ENCODE data around the gene ACTN1.

The ACTN1 gene

DNA sequence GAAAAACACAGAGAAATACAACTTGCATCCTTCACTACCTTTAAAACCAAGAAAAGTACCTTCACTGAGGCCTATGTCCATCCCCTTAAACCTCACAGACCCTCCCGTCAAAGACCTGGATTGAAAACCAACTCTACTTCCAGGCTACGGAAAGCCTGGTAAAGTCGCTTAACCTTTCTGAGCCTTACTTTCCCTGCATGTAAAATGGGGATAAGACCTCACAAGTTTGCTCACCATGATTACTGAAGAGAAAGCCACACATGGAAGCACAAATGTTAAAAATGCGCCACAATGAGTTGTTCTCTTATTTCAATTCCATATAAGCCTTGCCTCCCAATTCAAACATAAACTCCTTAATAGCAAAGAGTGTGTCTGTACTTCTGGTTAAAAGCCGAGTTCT lies 8.4 kb downstream of the ACTN1 start:
- Histone ChIP-seq H3K79me2 (ENCODE audit: insufficient read depth, low read length) (no peaks in the 10 kb centered on the region), H3F3A (ENCODE audit: insufficient read depth, low read length) (no peaks in the 10 kb centered on the region), H2AFZ (ENCODE audit: low read length) (no peak overlapping the region), H3K4me1 (ENCODE audit: insufficient read depth, low read length, severe bottlenecking) (no peaks in the 10 kb centered on the region), H3K27me3 (ENCODE audit: insufficient read depth, low read length) (no peaks in the 10 kb centered on the region; the same call in 1 of the 2 replicates), H3K36me3 (ENCODE audit: insufficient read depth, low read length) (no peaks in the 10 kb centered on the region), H3K27ac (ENCODE audit: low read depth, low read length, poor library complexity, severe bottlenecking) (no peak overlapping the region), H4K20me1 (ENCODE audit: insufficient read depth, low read length) (no peaks in the 10 kb centered on the region), H3K4me2 (ENCODE audit: low read length) (no peak overlapping the region), H3K9me2 (ENCODE audit: low read depth, low read length) (no peaks in the 10 kb centered on the region), H3K9me3 (ENCODE audit: low read length) (no peaks in the 10 kb centered on the region), H3K4me3 (ENCODE audit: low read depth, low read length, poor library complexity, severe bottlenecking) (no peak overlapping the region), H3K9ac (ENCODE audit: low read length) (no peak overlapping the region)
- no peak for TF ChIP-seq EZH2 (IDR thresholded peaks at IDR 0.05; ENCODE audit: borderline replicate concordance, low read length)
- TF ChIP-seq, protein P1, sequence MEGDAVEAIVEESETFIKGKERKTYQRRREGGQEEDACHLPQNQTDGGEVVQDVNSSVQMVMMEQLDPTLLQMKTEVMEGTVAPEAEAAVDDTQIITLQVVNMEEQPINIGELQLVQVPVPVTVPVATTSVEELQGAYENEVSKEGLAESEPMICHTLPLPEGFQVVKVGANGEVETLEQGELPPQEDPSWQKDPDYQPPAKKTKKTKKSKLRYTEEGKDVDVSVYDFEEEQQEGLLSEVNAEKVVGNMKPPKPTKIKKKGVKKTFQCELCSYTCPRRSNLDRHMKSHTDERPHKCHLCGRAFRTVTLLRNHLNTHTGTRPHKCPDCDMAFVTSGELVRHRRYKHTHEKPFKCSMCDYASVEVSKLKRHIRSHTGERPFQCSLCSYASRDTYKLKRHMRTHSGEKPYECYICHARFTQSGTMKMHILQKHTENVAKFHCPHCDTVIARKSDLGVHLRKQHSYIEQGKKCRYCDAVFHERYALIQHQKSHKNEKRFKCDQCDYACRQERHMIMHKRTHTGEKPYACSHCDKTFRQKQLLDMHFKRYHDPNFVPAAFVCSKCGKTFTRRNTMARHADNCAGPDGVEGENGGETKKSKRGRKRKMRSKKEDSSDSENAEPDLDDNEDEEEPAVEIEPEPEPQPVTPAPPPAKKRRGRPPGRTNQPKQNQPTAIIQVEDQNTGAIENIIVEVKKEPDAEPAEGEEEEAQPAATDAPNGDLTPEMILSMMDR (IDR thresholded peaks at IDR 0.05; ENCODE audit: low read length), result no peak

DNA sequence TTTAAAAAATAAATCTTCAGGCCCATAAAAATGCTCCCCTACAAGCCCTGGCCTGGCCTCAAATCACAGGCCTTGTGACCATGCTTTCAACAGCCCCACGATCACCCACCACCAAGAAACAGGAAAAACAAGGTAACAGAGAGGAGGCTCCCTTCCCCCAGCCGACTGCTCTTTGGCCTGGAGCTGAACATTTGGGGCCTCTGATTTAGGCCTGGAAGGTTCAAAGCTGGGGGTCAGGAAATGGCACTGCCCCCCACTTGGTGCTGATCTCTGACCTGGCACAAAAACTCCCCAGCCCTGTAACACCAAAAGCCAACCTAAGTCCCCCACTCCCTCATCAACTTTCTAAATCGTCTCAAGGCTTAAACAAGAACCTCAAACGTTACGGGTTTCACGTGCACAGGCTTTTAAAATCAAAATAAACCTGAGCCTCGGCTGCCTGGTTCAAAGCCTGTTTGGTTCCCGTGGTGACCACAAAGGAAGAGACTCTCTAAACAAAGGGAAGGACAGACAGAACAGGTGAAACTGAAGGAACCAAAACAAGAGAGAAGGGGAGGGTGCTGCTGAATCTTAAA lies 9.0 kb downstream of the ACTN1 start:
- no peaks in the 10 kb centered on the region for H3K4me1 ChIP-seq (ENCODE audit: insufficient read depth, low read length, severe bottlenecking)
- no peaks in the 10 kb centered on the region for H3K9me2 ChIP-seq (ENCODE audit: low read depth, low read length)
- no peaks in the 10 kb centered on the region for H3K9me3 ChIP-seq (ENCODE audit: low read length)
- H3K79me2 ChIP-seq (ENCODE audit: insufficient read depth, low read length), result no peaks in the 10 kb centered on the region
- TF ChIP-seq, protein P1 (IDR thresholded peaks at IDR 0.05; ENCODE audit: low read length), result no peak
- no peak for TF ChIP-seq EZH2 (IDR thresholded peaks at IDR 0.05; ENCODE audit: borderline replicate concordance, low read length)
- H3K4me2 ChIP-seq (ENCODE audit: low read length), result no peak overlapping the region
- H3K27me3 ChIP-seq (ENCODE audit: insufficient read depth, low read length), result no peaks in the 10 kb centered on the region; the same call in 1 of the 2 replicates
- H3F3A ChIP-seq (ENCODE audit: insufficient read depth, low read length), result no peaks in the 10 kb centered on the region
- H3K36me3 ChIP-seq (ENCODE audit: insufficient read depth, low read length), result no peaks in the 10 kb centered on the region
- H4K20me1 ChIP-seq (ENCODE audit: insufficient read depth, low read length), result no peaks in the 10 kb centered on the region
- H2AFZ ChIP-seq (ENCODE audit: low read length), result no peak overlapping the region
- H3K4me3 ChIP-seq (ENCODE audit: low read depth, low read length, poor library complexity, severe bottlenecking), result no peak overlapping the region
- H3K9ac ChIP-seq (ENCODE audit: low read length), result no peak overlapping the region
- H3K27ac ChIP-seq (ENCODE audit: low read depth, low read length, poor library complexity, severe bottlenecking), result no peak overlapping the region

DNA sequence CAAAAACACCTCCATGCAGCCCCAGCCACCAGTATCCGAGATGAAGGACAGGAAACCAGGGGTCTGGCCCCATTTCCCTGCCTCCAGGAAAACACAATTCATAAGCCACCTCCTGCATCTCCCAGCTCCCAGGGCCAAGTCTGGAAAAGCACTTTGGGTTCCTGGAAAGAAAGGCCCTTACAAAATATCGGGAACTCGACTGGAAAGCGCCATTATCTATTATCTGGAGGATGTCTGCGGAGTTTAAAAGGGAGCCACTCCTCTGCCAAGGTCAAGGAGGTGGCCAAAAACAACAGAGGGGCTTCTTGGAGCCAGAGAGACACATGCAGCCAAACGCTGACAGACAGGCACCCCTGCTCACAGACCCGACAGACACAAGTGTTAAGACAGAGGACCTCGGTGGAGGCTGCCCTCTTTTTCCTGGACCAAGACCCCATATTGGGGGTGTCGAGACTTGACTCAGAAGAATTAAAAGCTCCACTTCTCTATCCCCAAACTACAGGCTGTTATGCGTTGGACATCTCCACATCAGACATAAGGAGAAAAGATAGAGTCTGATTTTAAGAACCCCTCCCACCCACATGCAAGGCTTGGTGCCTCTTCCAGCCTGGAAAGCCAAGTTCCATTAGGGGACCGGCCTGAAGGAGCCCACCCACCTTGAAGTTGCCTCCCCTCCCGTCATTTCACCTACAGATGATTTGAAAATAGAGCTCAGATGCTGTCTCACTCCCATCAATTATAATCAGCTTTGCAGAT lies 9.6 kb downstream of the ACTN1 start:
- no peak overlapping the region for H3K27ac ChIP-seq (ENCODE audit: low read depth, low read length, poor library complexity, severe bottlenecking)
- no peaks in the 10 kb centered on the region for H3F3A ChIP-seq (ENCODE audit: insufficient read depth, low read length)
- H3K9me2 ChIP-seq (ENCODE audit: low read depth, low read length), result no peaks in the 10 kb centered on the region
- TF ChIP-seq, protein P1 (IDR thresholded peaks at IDR 0.05; ENCODE audit: low read length), result no peak
- no peak for TF ChIP-seq EZH2 (IDR thresholded peaks at IDR 0.05; ENCODE audit: borderline replicate concordance, low read length)
- H3K27me3 ChIP-seq (ENCODE audit: insufficient read depth, low read length), result no peaks in the 10 kb centered on the region; the same call in 1 of the 2 replicates
- no peaks in the 10 kb centered on the region for H4K20me1 ChIP-seq (ENCODE audit: insufficient read depth, low read length)
- H2AFZ ChIP-seq (ENCODE audit: low read length), result no peak overlapping the region
- no peak overlapping the region for H3K4me3 ChIP-seq (ENCODE audit: low read depth, low read length, poor library complexity, severe bottlenecking)
- no peak overlapping the region for H3K9ac ChIP-seq (ENCODE audit: low read length)
- H3K9me3 ChIP-seq (ENCODE audit: low read length), result no peaks in the 10 kb centered on the region
- H3K4me1 ChIP-seq (ENCODE audit: insufficient read depth, low read length, severe bottlenecking), result no peaks in the 10 kb centered on the region
- no peaks in the 10 kb centered on the region for H3K79me2 ChIP-seq (ENCODE audit: insufficient read depth, low read length)
- no peaks in the 10 kb centered on the region for H3K36me3 ChIP-seq (ENCODE audit: insufficient read depth, low read length)
- no peak overlapping the region for H3K4me2 ChIP-seq (ENCODE audit: low read length)
